Naive thymus-derived CD8-positive, alpha-beta T cell (primary cell): Measurements from ENCODE around the gene KRT40. TPM values are rescaled to one million over a fixed set of nuclear protein-coding genes. Genes with fewer than 3 reads are reported as not detected.

ENCODE experiments used
- ATAC-seq, 2 donors: fragments of 150-1000 bp; cut with Tn5 transposase in 1 of 2; sonication (Bioruptor Pico), chemical (Tn5 transposase) in 1 of 2; 1 replicate in 1 of 2; 2 replicates in 1 of 2; pipeline ENCODE4 v1.10.0; 2021; ENCODE audit warnings: mild to moderate bottlenecking in 2 of 2, moderate library complexity in 2 of 2
- POLR2A ChIA-PET: fragments of 350-600 bp; sonication (Branson Sonifier 250); formaldehyde crosslinking; loops from one replicate; lab custom pipeline; 2021; ENCODE audit warnings: antibody characterized with exemption; lab: Charles Lee
- DNase-seq, 10 donors: peaks; one replicate each; pipeline versions ENCODE4 v3.0.0 to v3.0.0-alpha.2; 2020 to 2022
- H3K27ac Mint-ChIP-seq, 10 donors: one replicate each; pipeline ENCODE4 v1.8.0; 2020 to 2022; ENCODE audit warnings: mild to moderate bottlenecking in 10 of 10, mixed read lengths in 10 of 10, moderate library complexity in 4 of 10, inconsistent platforms in 1 of 10
- H3K27me3 Mint-ChIP-seq, 5 donors: one replicate each; pipeline ENCODE4 v1.8.0; 2021 to 2022; ENCODE audit warnings: mixed read lengths in 5 of 5
- H3K36me3 Mint-ChIP-seq, 3 donors: one replicate each; pipeline ENCODE4 v1.8.0; 2020 to 2022; ENCODE audit warnings: mixed read lengths in 3 of 3, mild to moderate bottlenecking in 2 of 3, inconsistent platforms in 1 of 3
- H3K4me1 Mint-ChIP-seq, 4 donors: one replicate each; pipeline ENCODE4 v1.8.0; 2021 to 2022; ENCODE audit warnings: mixed read lengths in 4 of 4
- H3K4me3 Mint-ChIP-seq, 10 donors: one replicate each; pipeline ENCODE4 v1.8.0; 2020 to 2022; ENCODE audit warnings: mild to moderate bottlenecking in 10 of 10, mixed read lengths in 10 of 10, moderate library complexity in 6 of 10, inconsistent platforms in 1 of 10
- H3K9me3 Mint-ChIP-seq, 9 donors: one replicate each; pipeline ENCODE4 v1.8.0; 2020 to 2022; ENCODE audit warnings: mixed read lengths in 9 of 9, mild to moderate bottlenecking in 3 of 9, inconsistent platforms in 1 of 9, moderate library complexity in 1 of 9
- polyA plus RNA-seq, 3 donors: library from polyadenylated mRNA; unstranded; fragments of 300-500 nt; fragmentation: Illumina TruSeq; gene quantifications; one replicate each; pipeline ENCODE4 v1.2.3, GENCODE V29; 2021
- total RNA-seq, 8 experiments: library from RNA in 2 of 8; stranded (reverse) in 2 of 8; gene quantifications; one replicate each; pipeline ENCODE4 v1.2.3 and lab custom pipeline; 2021 to 2026

KRT40 gene
- total and polyA plus RNA-seq, 5 experiments from 2014 or later: not detected

- Mint-ChIP-seq H3K27me3 (peaks cover 0 to 21% (median 6%) of the 10 kb centered on the region in 5 donors), H3K4me3 (no peak overlapping the region), H3K4me1 (peaks cover 0 to 1% (median 0%) of the 10 kb centered on the region in 4 donors), H3K27ac (no peak overlapping the region), H3K36me3 (peaks cover 0 to 6% (median 0%) of the 10 kb centered on the region in 3 donors), H3K9me3 (peaks cover 0 to 4% (median 0%) of the 10 kb centered on the region in 9 donors)
- DNase-seq (no peak), ATAC-seq (no peak)
- POLR2A ChIA-PET: no interaction called here
Observed at GRCh38 chr17:40962059-40962561, 22.0 kb downstream of the KRT40 start.

GRCh38 chr17:40961591-40961990, 22.5 kb downstream of the KRT40 start:
- H3K4me3 Mint-ChIP-seq: no peak overlapping the region
- POLR2A ChIA-PET: no interaction called here
- peaks cover 0 to 23% (median 6%) of the 10 kb centered on the region in 5 donors for H3K27me3 Mint-ChIP-seq
- DNase-seq (no peak), ATAC-seq (no peak)
- peaks cover 0 to 1% (median 0%) of the 10 kb centered on the region in 4 donors for H3K4me1 Mint-ChIP-seq
- no peak overlapping the region for H3K27ac Mint-ChIP-seq
- H3K36me3 Mint-ChIP-seq: peaks cover 0 to 6% (median 0%) of the 10 kb centered on the region in 3 donors
- peaks cover 0 to 4% (median 0%) of the 10 kb centered on the region in 9 donors for H3K9me3 Mint-ChIP-seq

- ATAC-seq (no peak), DNase-seq (no peak)
- H3K36me3 Mint-ChIP-seq: peaks cover 0 to 6% (median 0%) of the 10 kb centered on the region in 3 donors
- POLR2A ChIA-PET: no interaction called here
- H3K4me3 Mint-ChIP-seq: no peak overlapping the region
- H3K27me3 Mint-ChIP-seq: peaks cover 3 to 37% (median 6%) of the 10 kb centered on the region in 5 donors
- peaks cover 0 to 1% (median 0%) of the 10 kb centered on the region in 4 donors for H3K4me1 Mint-ChIP-seq
- no peaks in the 10 kb centered on the region for H3K9me3 Mint-ChIP-seq
- H3K27ac Mint-ChIP-seq: no peak overlapping the region
Observed at GRCh38 chr17:40960144-40960543, 24.0 kb downstream of the KRT40 start.

- DNase-seq: no peak
- H3K27me3 Mint-ChIP-seq: peaks cover 4 to 55% (median 16%) of the 10 kb centered on the region in 5 donors
- no peak for ATAC-seq
- H3K9me3 Mint-ChIP-seq: no peaks in the 10 kb centered on the region
- H3K4me1 Mint-ChIP-seq: no peaks in the 10 kb centered on the region
- no peak overlapping the region for H3K4me3 Mint-ChIP-seq
- no peaks in the 10 kb centered on the region for H3K36me3 Mint-ChIP-seq
- no peak overlapping the region for H3K27ac Mint-ChIP-seq
- POLR2A ChIA-PET: no interaction called here
Observed at GRCh38 chr17:40958086-40958953, 25.8 kb downstream of the KRT40 start.

- DNase-seq (no peak), ATAC-seq (no peak)
- H3K9me3 Mint-ChIP-seq: no peaks in the 10 kb centered on the region
- peaks cover 6 to 55% (median 18%) of the 10 kb centered on the region in 5 donors for H3K27me3 Mint-ChIP-seq
- H3K4me1 Mint-ChIP-seq: no peaks in the 10 kb centered on the region
- H3K4me3 Mint-ChIP-seq: no peak overlapping the region
- H3K27ac Mint-ChIP-seq: peak overlapping the region in 1 of 10 donors; percentile 4
- H3K36me3 Mint-ChIP-seq: no peaks in the 10 kb centered on the region
- POLR2A ChIA-PET: no interaction called here
Observed at GRCh38 chr17:40956401-40957254, 27.5 kb downstream of the KRT40 start.

GRCh38 chr17:40953881-40954280, 30.2 kb downstream of the KRT40 start:
- Mint-ChIP-seq H3K4me1 (peaks cover 0 to 3% (median 0%) of the 10 kb centered on the region in 4 donors), H3K9me3 (no peaks in the 10 kb centered on the region), H3K27ac (no peak overlapping the region), H3K27me3 (peaks cover 24 to 63% (median 28%) of the 10 kb centered on the region in 5 donors), H3K4me3 (no peak overlapping the region), H3K36me3 (peaks cover 0 to 3% (median 0%) of the 10 kb centered on the region in 3 donors)
- no peak for DNase-seq
- no peak for ATAC-seq
- POLR2A ChIA-PET: no interaction called here

- H3K4me3 Mint-ChIP-seq: no peak overlapping the region
- ATAC-seq (no peak), DNase-seq (no peak)
- H3K36me3 Mint-ChIP-seq: peaks cover 0 to 3% (median 0%) of the 10 kb centered on the region in 3 donors
- H3K27ac Mint-ChIP-seq: no peak overlapping the region
- H3K27me3 Mint-ChIP-seq: peaks cover 26 to 75% (median 37%) of the 10 kb centered on the region in 5 donors
- H3K9me3 Mint-ChIP-seq: no peaks in the 10 kb centered on the region
- POLR2A ChIA-PET: no interaction called here
- peaks cover 0 to 4% (median 0%) of the 10 kb centered on the region in 4 donors for H3K4me1 Mint-ChIP-seq
Observed at GRCh38 chr17:40952661-40953060, 31.5 kb downstream of the KRT40 start.

GRCh38 chr17:40952154-40952553, 32.0 kb downstream of the KRT40 start:
- H3K27me3 Mint-ChIP-seq: peaks cover 29 to 77% (median 40%) of the 10 kb centered on the region in 5 donors
- peaks cover 0 to 4% (median 0%) of the 10 kb centered on the region in 4 donors for H3K4me1 Mint-ChIP-seq
- POLR2A ChIA-PET: no interaction called here
- no peaks in the 10 kb centered on the region for H3K9me3 Mint-ChIP-seq
- H3K36me3 Mint-ChIP-seq: peaks cover 0 to 3% (median 0%) of the 10 kb centered on the region in 3 donors
- ATAC-seq (no peak), DNase-seq (no peak)
- no peak overlapping the region for H3K4me3 Mint-ChIP-seq
- no peak overlapping the region for H3K27ac Mint-ChIP-seq

- Mint-ChIP-seq H3K4me3 (no peak overlapping the region), H3K4me1 (peaks cover 0 to 4% (median 0%) of the 10 kb centered on the region in 4 donors), H3K36me3 (peaks cover 0 to 3% (median 0%) of the 10 kb centered on the region in 3 donors), H3K9me3 (no peaks in the 10 kb centered on the region), H3K27ac (no peak overlapping the region), H3K27me3 (peaks cover 37 to 81% (median 43%) of the 10 kb centered on the region in 5 donors)
- ATAC-seq: no peak
- DNase-seq: no peak
- POLR2A ChIA-PET: no interaction called here
Observed at GRCh38 chr17:40951011-40951622, 33.0 kb downstream of the KRT40 start.

GRCh38 chr17:40950176-40950575, 34.0 kb downstream of the KRT40 start:
- ATAC-seq (no peak), DNase-seq (no peak)
- Mint-ChIP-seq H3K27ac (no peak overlapping the region), H3K4me1 (peaks cover 0 to 4% (median 0%) of the 10 kb centered on the region in 4 donors), H3K9me3 (peaks cover 0 to under 1% (median 0%) of the 10 kb centered on the region in 9 donors), H3K27me3 (peaks cover 40 to 81% (median 49%) of the 10 kb centered on the region in 5 donors), H3K36me3 (peaks cover 0 to 3% (median 0%) of the 10 kb centered on the region in 3 donors), H3K4me3 (no peak overlapping the region)
- POLR2A ChIA-PET: no interaction called here

- H3K9me3 Mint-ChIP-seq: peaks cover 0 to 2% (median 0%) of the 10 kb centered on the region in 9 donors
- ATAC-seq (no peak), DNase-seq (no peak)
- H3K27ac Mint-ChIP-seq: peak overlapping the region in 1 of 10 donors; percentile 0
- peaks cover 38 to 81% (median 49%) of the 10 kb centered on the region in 5 donors for H3K27me3 Mint-ChIP-seq
- POLR2A ChIA-PET: no interaction called here
- H3K4me1 Mint-ChIP-seq: peaks cover 0 to 4% (median 0%) of the 10 kb centered on the region in 4 donors
- H3K4me3 Mint-ChIP-seq: no peak overlapping the region
- peaks cover 0 to 3% (median 0%) of the 10 kb centered on the region in 3 donors for H3K36me3 Mint-ChIP-seq
Observed at GRCh38 chr17:40949418-40949817, 34.7 kb downstream of the KRT40 start.

GRCh38 chr17:40947929-40948328, 36.2 kb downstream of the KRT40 start:
- H3K27ac Mint-ChIP-seq: no peak overlapping the region
- no peak overlapping the region for H3K4me3 Mint-ChIP-seq
- H3K36me3 Mint-ChIP-seq: peaks cover 0 to 3% (median 0%) of the 10 kb centered on the region in 3 donors
- peaks cover 0 to 2% (median 0%) of the 10 kb centered on the region in 9 donors for H3K9me3 Mint-ChIP-seq
- peaks cover 36 to 81% (median 54%) of the 10 kb centered on the region in 5 donors for H3K27me3 Mint-ChIP-seq
- no peak for ATAC-seq
- peaks cover 0 to 4% (median 0%) of the 10 kb centered on the region in 4 donors for H3K4me1 Mint-ChIP-seq
- DNase-seq: no peak
- POLR2A ChIA-PET: no interaction called here
